KMS-11 (cell line): ENCODE measurements around the gene MRPL18.
A peak's percentile ranks its signal among the peaks of the same experiment; 100 is the strongest.

Source experiments
- H2AFZ ChIP-seq: fragments of 200-600 bp; sonication (generic); 2 replicates; pipeline ENCODE4 v1.6.1; 2016; ENCODE audit warnings: antibody characterized with exemption, mixed run types, low read depth
- H3K27ac ChIP-seq: fragments of 200-600 bp; sonication (generic); 2 replicates; pipeline ENCODE4 v1.6.1; 2016; ENCODE audit warnings: mild to moderate bottlenecking, mixed run types
- H3K27me3 ChIP-seq: fragments of 200-600 bp; sonication (generic); 2 replicates; pipeline ENCODE4 v1.6.1; 2017; ENCODE audit warnings: mild to moderate bottlenecking, low read depth, mixed run types, moderate library complexity; ENCODE audit not compliant: insufficient read depth
- H3K36me3 ChIP-seq: fragments of 200-600 bp; sonication (generic); 2 replicates; pipeline ENCODE4 v1.6.1; 2017; ENCODE audit warnings: mild to moderate bottlenecking, mixed run types; ENCODE audit not compliant: insufficient read depth
- H3K4me1 ChIP-seq: fragments of 200-600 bp; sonication (generic); 2 replicates; pipeline ENCODE4 v1.6.1; 2016; ENCODE audit warnings: mild to moderate bottlenecking, low read depth, mixed run types; ENCODE audit not compliant: poor library complexity, severe bottlenecking
- H3K4me2 ChIP-seq: fragments of 200-600 bp; sonication (generic); 2 replicates; pipeline ENCODE4 v1.7.0; 2016; ENCODE audit warnings: mild to moderate bottlenecking, mixed run types
- H3K4me3 ChIP-seq: fragments of 200-600 bp; sonication (generic); IDR thresholded peaks from 2 replicates; pipeline ENCODE4 v1.6.1; 2017; ENCODE audit warnings: low read depth, low read length, mixed read lengths; ENCODE audit not compliant: insufficient read depth
- H3K79me2 ChIP-seq: fragments of 200-600 bp; sonication (generic); 2 replicates; pipeline ENCODE4 v1.6.1; 2016; ENCODE audit warnings: low read depth, mixed run types; ENCODE audit not compliant: insufficient read depth
- H3K9ac ChIP-seq: fragments of 200-600 bp; sonication (generic); 2 replicates; pipeline ENCODE4 v1.6.1; 2016; ENCODE audit warnings: mild to moderate bottlenecking, mixed run types
- H4K20me1 ChIP-seq: fragments of 200-600 bp; sonication (generic); 2 replicates; pipeline ENCODE4 v1.6.1; 2016; ENCODE audit warnings: mild to moderate bottlenecking, mixed run types; ENCODE audit not compliant: insufficient read depth
- TF ChIP-seq, protein P1 (sequence below): fragments of 200-600 bp; sonication (generic); conservative IDR thresholded peaks from 2 replicates; pipeline ENCODE4 v1.6.1; 2017; ENCODE audit warnings: low read depth, mild to moderate bottlenecking, antibody characterized with exemption, low read length, moderate library complexity, mixed read lengths

The MRPL18 gene

DNA sequence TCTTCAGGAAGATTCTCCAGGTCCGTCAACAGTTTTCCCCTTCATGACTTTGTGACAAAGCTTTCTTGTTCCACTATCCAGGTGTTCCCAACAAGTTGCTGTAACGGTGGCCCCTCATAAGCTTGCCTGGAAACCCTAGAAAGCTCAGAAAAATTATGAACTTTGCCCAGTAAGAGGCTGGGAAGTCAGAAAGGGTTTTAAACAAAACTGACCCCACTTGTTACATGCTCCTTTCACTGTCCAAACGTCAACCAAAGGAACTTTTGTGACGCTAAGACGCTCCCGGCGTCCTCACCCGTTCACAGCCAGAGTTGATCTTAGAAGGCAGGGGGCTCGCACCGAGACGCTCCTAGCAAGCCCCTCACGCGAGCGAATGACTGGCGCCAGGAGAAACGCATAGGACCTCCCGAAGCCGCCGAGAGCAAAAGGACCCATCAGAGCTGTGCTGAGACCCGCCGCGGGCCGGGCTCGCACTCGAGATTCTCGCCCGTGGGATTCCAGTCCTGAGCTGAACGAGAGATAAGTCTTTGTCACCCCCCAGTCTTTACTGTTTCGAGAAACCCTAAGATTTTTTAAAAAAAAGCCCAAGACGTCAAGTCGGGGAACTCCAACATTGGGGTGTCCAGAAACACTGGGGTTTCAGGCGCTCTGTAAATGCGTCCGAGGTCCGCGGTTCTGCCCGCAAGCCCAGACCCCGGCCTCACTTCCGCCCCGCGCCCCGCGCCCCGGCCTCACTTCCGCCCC is 29.0 kb upstream of the MRPL18 start:
- H3K4me1 ChIP-seq = peaks cover 13% of the 10 kb centered on the region
- peak overlapping the region; percentile 82 for H3K9ac ChIP-seq
- H3K4me3 ChIP-seq = no peak overlapping the region
- H3K27me3 ChIP-seq = no peaks in the 10 kb centered on the region
- H3K4me2 ChIP-seq = peak overlapping the region; percentile 88
- no peaks in the 10 kb centered on the region for H4K20me1 ChIP-seq
- TF ChIP-seq, protein P1, sequence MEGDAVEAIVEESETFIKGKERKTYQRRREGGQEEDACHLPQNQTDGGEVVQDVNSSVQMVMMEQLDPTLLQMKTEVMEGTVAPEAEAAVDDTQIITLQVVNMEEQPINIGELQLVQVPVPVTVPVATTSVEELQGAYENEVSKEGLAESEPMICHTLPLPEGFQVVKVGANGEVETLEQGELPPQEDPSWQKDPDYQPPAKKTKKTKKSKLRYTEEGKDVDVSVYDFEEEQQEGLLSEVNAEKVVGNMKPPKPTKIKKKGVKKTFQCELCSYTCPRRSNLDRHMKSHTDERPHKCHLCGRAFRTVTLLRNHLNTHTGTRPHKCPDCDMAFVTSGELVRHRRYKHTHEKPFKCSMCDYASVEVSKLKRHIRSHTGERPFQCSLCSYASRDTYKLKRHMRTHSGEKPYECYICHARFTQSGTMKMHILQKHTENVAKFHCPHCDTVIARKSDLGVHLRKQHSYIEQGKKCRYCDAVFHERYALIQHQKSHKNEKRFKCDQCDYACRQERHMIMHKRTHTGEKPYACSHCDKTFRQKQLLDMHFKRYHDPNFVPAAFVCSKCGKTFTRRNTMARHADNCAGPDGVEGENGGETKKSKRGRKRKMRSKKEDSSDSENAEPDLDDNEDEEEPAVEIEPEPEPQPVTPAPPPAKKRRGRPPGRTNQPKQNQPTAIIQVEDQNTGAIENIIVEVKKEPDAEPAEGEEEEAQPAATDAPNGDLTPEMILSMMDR = no peak
- H2AFZ ChIP-seq = peak overlapping the region; percentile 95
- peak overlapping the region; percentile 82 for H3K27ac ChIP-seq
- no peaks in the 10 kb centered on the region for H3K36me3 ChIP-seq
- no peaks in the 10 kb centered on the region for H3K79me2 ChIP-seq

DNA sequence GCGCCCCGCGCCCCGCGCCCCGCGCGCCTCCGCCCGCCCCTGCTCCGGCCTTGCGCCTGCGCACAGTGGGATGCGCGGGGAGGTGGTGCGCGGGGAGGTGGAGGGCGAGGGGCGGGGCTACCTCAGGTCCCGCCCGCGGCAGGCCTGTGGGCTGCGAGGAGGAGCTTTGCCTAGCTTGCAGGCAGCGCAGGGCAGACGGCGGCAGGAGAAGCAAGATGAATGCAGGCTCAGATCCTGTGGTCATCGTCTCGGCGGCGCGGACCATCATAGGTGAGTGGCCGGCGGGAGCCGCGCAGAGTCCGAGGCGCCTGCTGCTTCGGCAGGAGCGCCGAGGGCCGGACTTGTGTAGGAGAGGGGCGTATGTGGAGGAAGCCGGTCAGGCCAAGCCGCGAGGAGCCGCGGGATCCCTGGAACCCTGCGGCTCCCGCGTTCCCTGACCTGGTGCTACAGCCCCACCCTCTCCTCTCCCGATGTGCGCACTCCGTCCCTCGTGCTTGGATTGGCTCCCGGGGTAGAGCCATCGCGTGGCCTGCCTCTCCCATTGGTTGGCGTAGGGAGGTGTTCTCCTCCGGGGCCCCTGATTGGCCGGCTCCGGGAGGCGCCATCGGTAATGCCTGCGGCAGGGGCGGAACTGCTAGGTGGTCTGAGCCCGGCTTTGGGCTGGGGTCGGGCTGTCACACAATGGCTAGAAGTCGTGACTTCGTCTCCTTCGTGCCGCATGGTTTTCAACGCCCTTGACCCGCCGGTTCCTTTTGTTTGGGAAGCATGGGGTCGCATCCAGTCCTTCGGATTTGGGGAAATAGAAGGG is 28.2 kb upstream of the MRPL18 start, which contains the start of gene ACAT2:
TSS of gene ACAT2 (plus strand) at position 173 of the 808 bp plus-strand sequence. CDS start at position 216, 43 bp downstream.
- TF ChIP-seq, protein P1 = no peak
- Histone ChIP-seq H3K36me3 (no peaks in the 10 kb centered on the region), H3K4me3 (no peak within 1 kb of the TSS), H3K4me1 (peaks cover 13% of the 10 kb centered on the region), H2AFZ (peak within 1 kb of the TSS; percentile 95), H3K4me2 (peak within 1 kb of the TSS; percentile 88), H3K27ac (peak within 1 kb of the TSS; percentile 82), H4K20me1 (no peaks in the 10 kb centered on the region), H3K27me3 (no peaks in the 10 kb centered on the region), H3K79me2 (no peaks in the 10 kb centered on the region), H3K9ac (peak within 1 kb of the TSS; percentile 82)

DNA sequence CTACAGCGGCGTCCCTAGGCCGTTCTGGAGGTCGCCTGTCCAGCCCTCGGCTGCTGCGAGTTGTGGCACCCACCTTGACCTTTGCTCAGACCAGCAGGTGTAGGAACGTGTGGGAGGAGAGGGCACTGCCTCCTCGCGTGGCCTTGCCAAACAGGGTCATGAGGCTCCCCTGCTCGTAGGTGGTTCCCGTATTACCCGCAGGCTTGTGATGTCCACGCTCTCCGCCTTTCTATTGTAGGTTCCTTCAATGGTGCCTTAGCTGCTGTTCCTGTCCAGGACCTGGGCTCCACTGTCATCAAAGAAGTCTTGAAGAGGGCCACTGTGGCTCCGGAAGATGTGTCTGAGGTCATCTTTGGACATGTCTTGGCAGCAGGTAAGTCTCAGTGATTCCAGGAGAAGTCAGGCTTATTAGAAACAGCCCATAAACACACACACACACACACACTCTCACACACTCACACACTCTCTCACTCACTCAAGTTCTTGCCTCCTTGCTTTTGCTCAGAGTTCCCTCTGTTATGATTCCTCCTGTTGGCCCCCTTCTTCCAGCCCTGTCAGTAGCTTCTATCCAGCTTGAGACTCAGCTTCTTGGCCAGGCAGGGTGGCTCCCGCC is 27.5 kb upstream of the MRPL18 start:
- Histone ChIP-seq H2AFZ (peak overlapping the region; percentile 90), H3K36me3 (no peaks in the 10 kb centered on the region), H3K79me2 (no peaks in the 10 kb centered on the region), H3K27me3 (no peaks in the 10 kb centered on the region), H3K4me2 (peak overlapping the region; percentile 58), H4K20me1 (no peaks in the 10 kb centered on the region), H3K4me3 (no peak overlapping the region), H3K27ac (peak overlapping the region; percentile 40; the same call in 1 of the 2 replicates), H3K9ac (peak overlapping the region; percentile 82; the same call in 1 of the 2 replicates), H3K4me1 (peaks cover 13% of the 10 kb centered on the region)
- TF ChIP-seq, protein P1 = no peak

DNA sequence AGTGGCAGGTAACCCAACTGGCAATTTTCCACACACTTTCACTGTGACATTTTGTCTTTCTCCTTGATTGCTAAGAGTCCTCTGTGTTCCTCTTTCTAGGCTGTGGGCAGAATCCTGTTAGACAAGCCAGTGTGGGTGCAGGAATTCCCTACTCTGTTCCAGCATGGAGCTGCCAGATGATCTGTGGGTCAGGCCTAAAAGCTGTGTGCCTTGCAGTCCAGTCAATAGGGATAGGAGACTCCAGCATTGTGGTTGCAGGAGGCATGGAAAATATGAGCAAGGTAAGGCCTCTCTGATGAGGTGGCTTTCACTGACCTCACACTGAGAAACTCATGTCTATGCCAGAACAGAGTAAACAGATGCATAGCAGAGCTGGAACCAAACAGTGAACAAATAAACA is 23.4 kb upstream of the MRPL18 start:
- H3K4me2 ChIP-seq = no peak overlapping the region
- no peak overlapping the region for H3K27ac ChIP-seq
- no peak overlapping the region for H3K9ac ChIP-seq
- no peaks in the 10 kb centered on the region for H3K79me2 ChIP-seq
- peaks cover 6% of the 10 kb centered on the region; the same call in 1 of the 2 replicates for H3K36me3 ChIP-seq
- H3K27me3 ChIP-seq = no peaks in the 10 kb centered on the region
- TF ChIP-seq, protein P1 = no peak
- no peak overlapping the region for H2AFZ ChIP-seq
- no peaks in the 10 kb centered on the region for H4K20me1 ChIP-seq
- no peak overlapping the region for H3K4me3 ChIP-seq
- no peaks in the 10 kb centered on the region for H3K4me1 ChIP-seq
